ENCODE results near the gene CH25H. TPM values are rescaled to one million over a fixed set of nuclear protein-coding genes. Genes with fewer than 3 reads are reported as not detected.

The CH25H gene
- total and polyA plus RNA-seq, 8 donors, result 1.7 to 26.3 (median 5.3) TPM; not detected in 2

DNA sequence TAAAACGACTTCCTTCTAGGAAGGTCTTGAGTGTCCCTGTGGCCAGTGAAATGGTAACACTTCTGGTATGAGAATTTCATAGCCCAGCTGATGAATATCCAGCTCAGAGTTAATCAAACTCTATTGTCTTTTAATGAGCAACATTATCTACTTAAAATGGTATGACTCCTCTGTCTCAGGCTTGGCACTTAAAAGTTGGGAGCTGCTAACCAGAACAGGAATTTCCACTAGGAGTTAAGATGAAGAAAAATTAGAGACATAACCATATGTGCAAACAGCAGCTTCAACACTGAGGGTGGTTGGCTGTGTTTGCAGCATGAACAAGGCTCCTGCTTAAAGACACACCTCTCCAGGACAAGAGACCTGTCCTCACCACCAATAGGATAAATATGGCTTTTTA, 46.8 kb downstream of the CH25H start:
- no peaks in the 10 kb centered on the region for H3K9me3 ChIP-seq
- DNase-seq, result no peak
- peaks cover 0 to 6% (median 0%) of the 10 kb centered on the region in 4 donors for H3K4me1 ChIP-seq
- no peaks in the 10 kb centered on the region for H3K36me3 ChIP-seq
- H3K4me3 ChIP-seq, result no peak overlapping the region
- WGBS, 5 donors, result 90 to 96% (median 91%) methylated on average over 1 of the region's 1 CpG
- no peaks in the 10 kb centered on the region for H3K27me3 ChIP-seq
- H3K27ac ChIP-seq, result no peak overlapping the region
- intact Hi-C loops (cut with DNase I; ENCODE audit: low total_unique reads), result no loop called here
- TF ChIP-seq, protein P1, sequence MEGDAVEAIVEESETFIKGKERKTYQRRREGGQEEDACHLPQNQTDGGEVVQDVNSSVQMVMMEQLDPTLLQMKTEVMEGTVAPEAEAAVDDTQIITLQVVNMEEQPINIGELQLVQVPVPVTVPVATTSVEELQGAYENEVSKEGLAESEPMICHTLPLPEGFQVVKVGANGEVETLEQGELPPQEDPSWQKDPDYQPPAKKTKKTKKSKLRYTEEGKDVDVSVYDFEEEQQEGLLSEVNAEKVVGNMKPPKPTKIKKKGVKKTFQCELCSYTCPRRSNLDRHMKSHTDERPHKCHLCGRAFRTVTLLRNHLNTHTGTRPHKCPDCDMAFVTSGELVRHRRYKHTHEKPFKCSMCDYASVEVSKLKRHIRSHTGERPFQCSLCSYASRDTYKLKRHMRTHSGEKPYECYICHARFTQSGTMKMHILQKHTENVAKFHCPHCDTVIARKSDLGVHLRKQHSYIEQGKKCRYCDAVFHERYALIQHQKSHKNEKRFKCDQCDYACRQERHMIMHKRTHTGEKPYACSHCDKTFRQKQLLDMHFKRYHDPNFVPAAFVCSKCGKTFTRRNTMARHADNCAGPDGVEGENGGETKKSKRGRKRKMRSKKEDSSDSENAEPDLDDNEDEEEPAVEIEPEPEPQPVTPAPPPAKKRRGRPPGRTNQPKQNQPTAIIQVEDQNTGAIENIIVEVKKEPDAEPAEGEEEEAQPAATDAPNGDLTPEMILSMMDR (IDR thresholded peaks at IDR 0.05), result no peak
- TF ChIP-seq POLR2A (IDR thresholded peaks at IDR 0.05) (no peak), EP300 (IDR thresholded peaks at IDR 0.05) (no peak), POLR2AphosphoS5 (IDR thresholded peaks at IDR 0.05) (no peak)

DNA sequence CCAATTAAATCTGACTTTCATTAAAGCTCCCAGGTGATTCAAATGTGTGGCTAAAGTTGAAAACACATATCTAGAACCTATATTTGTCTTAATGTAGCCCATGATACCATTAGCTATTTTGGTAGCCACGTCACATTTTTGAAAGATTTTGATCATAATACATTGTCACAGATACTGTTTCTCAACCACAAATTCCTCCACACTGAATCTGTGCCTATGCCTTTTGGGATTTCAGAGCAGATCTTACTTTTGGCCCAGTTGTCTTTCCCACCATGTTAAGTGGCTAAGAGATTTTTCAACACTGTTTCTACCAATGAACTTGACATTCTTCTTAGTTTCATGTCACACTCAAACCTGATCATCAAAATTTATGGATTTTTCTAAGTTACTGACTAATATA, 47.4 kb downstream of the CH25H start:
- Histone ChIP-seq H3K36me3 (no peaks in the 10 kb centered on the region), H3K9me3 (no peaks in the 10 kb centered on the region), H3K27me3 (no peaks in the 10 kb centered on the region), H3K4me1 (peaks cover 0 to 6% (median 0%) of the 10 kb centered on the region in 4 donors), H3K4me3 (no peak overlapping the region), H3K27ac (no peak overlapping the region)
- intact Hi-C loops (cut with DNase I; ENCODE audit: low total_unique reads), result no loop called here
- no peak for DNase-seq
- WGBS, 5 donors, result 74 to 90% (median 86%) methylated on average over 1 of the region's 1 CpG
- TF ChIP-seq POLR2AphosphoS5 (IDR thresholded peaks at IDR 0.05), result no peak
- TF ChIP-seq EP300 (IDR thresholded peaks at IDR 0.05), result no peak
- TF ChIP-seq POLR2A (IDR thresholded peaks at IDR 0.05), result no peak
- TF ChIP-seq, protein P1 (IDR thresholded peaks at IDR 0.05), result no peak

DNA sequence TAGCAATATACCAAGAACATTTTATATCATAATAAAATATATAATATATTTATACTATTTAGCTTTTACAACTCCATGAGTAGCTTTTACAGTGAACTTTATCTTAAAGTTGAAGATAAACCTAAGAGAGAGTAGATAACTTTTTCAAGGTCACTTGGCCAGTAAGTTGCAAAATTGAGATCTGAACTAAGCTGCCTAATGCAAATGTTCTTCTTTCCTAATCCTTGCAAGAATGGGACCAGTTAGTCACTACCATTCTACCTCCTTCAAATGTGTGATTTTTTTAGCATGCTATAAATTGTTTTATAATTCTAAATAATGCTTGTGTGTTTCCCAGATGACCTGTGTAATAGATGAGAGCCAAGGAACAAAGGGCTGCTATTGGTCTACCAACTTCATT, 47.8 kb downstream of the CH25H start:
- no peaks in the 10 kb centered on the region for H3K36me3 ChIP-seq
- no peaks in the 10 kb centered on the region for H3K9me3 ChIP-seq
- TF ChIP-seq POLR2AphosphoS5 (IDR thresholded peaks at IDR 0.05), result no peak
- TF ChIP-seq POLR2A (IDR thresholded peaks at IDR 0.05), result no peak
- TF ChIP-seq EP300 (IDR thresholded peaks at IDR 0.05), result no peak
- TF ChIP-seq, protein P1 (IDR thresholded peaks at IDR 0.05), result no peak
- H3K27ac ChIP-seq, result no peak overlapping the region
- no peak overlapping the region for H3K4me3 ChIP-seq
- intact Hi-C loops (cut with DNase I; ENCODE audit: low total_unique reads), result no loop called here
- no peak for DNase-seq
- peaks cover 0 to 6% (median 0%) of the 10 kb centered on the region in 4 donors for H3K4me1 ChIP-seq
- H3K27me3 ChIP-seq, result no peaks in the 10 kb centered on the region

DNA sequence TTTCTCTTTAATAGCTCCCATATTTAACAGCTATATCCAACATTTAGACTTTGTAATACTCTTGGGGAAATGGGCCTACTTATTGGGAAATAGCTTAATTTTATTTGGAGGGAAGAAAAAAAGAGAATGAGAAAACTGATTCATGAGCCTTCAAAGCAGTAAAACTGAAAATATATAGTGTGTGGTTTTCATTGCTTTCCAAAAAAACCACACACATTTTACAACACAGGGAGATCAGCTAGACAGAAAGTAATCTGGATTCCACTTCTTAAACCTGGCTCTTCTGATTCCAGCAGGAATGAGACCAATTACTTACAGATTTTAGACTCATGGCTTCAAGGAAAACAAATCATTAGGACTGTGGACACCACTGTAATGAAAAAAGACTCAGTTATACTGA, 48.7 kb downstream of the CH25H start:
- no peak for DNase-seq
- H3K4me3 ChIP-seq, result no peak overlapping the region
- intact Hi-C loops (cut with DNase I; ENCODE audit: low total_unique reads), result no loop called here
- H3K27ac ChIP-seq, result no peak overlapping the region
- TF ChIP-seq EP300 (IDR thresholded peaks at IDR 0.05), result no peak
- no peak for TF ChIP-seq POLR2A (IDR thresholded peaks at IDR 0.05)
- TF ChIP-seq POLR2AphosphoS5 (IDR thresholded peaks at IDR 0.05), result no peak
- TF ChIP-seq, protein P1 (IDR thresholded peaks at IDR 0.05), result no peak
- no peaks in the 10 kb centered on the region for H3K36me3 ChIP-seq
- no peaks in the 10 kb centered on the region for H3K9me3 ChIP-seq
- no peaks in the 10 kb centered on the region for H3K27me3 ChIP-seq
- H3K4me1 ChIP-seq, result no peaks in the 10 kb centered on the region
